ENCODE data around the gene CLSTN2.

Gene CLSTN2

DNA sequence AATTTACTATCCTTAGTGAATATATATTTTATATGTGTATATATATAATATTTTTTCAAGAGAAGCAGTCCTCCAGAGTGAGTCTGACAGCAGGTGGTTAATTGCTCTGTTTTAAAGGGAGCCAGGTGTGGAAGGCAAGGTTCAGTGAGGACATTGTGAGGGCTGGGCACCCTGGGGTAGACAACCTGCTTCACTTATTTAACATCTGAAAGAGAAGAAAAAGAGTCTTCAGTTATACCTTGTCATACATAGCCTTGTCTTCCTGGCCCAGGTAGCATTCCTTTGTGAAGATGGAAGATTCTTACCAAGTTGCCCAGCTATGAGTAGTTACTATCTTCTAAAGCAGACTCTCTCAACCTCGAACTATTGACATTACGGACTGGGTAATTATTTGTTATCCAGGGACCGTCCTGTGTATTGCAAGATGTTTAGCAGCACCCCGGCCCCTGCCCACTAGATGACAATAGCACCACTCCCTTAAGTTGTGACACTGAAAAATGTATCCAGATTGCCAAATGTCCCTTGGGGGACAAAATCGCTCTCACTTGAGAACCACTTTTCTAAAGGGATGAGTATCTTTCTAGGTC lies 406.9 kb downstream of the CLSTN2 start:
- DNase-seq (ENCODE audit: low read depth) = no peak
- no peak overlapping the region for H3K4me3 ChIP-seq (ENCODE audit: control insufficient read depth, low read depth, low read length)
- TF ChIP-seq, protein P1, sequence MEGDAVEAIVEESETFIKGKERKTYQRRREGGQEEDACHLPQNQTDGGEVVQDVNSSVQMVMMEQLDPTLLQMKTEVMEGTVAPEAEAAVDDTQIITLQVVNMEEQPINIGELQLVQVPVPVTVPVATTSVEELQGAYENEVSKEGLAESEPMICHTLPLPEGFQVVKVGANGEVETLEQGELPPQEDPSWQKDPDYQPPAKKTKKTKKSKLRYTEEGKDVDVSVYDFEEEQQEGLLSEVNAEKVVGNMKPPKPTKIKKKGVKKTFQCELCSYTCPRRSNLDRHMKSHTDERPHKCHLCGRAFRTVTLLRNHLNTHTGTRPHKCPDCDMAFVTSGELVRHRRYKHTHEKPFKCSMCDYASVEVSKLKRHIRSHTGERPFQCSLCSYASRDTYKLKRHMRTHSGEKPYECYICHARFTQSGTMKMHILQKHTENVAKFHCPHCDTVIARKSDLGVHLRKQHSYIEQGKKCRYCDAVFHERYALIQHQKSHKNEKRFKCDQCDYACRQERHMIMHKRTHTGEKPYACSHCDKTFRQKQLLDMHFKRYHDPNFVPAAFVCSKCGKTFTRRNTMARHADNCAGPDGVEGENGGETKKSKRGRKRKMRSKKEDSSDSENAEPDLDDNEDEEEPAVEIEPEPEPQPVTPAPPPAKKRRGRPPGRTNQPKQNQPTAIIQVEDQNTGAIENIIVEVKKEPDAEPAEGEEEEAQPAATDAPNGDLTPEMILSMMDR (IDR thresholded peaks at IDR 0.05; ENCODE audit: control insufficient read depth, insufficient read depth, low read depth, low read length, missing control alignments) = no peak

GRCh38 chr3:140342668-140343067 lies 407.7 kb downstream of the CLSTN2 start:
- TF ChIP-seq, protein P1 (IDR thresholded peaks at IDR 0.05; ENCODE audit: control insufficient read depth, insufficient read depth, low read depth, low read length, missing control alignments) = no peak
- H3K4me3 ChIP-seq (ENCODE audit: control insufficient read depth, low read depth, low read length) = no peak overlapping the region
- DNase-seq (ENCODE audit: low read depth) = no peak

- DNase-seq (ENCODE audit: low read depth) = no peak
- TF ChIP-seq, protein P1 (IDR thresholded peaks at IDR 0.05; ENCODE audit: control insufficient read depth, insufficient read depth, low read depth, low read length, missing control alignments) = no peak
- no peak overlapping the region for H3K4me3 ChIP-seq (ENCODE audit: control insufficient read depth, low read depth, low read length)
Observed at GRCh38 chr3:140343211-140344081, 408.5 kb downstream of the CLSTN2 start.

DNA sequence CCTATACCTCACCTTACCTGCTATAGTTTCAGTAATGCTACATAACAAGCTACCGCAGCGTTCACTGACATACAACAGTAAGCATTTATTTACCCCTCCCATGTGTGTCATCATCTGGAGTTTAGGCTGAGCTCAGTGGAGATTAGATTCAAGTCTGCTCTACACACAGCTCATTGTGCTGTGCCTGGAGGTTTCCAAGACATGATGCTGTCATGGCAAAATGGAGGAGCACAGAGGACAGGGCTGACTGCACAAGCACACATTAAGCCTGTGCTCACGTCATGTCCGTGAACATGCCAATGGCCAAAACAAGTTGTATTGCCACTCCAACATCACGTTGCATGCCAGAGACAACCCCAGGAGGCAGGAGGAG lies 409.1 kb downstream of the CLSTN2 start:
- TF ChIP-seq, protein P1 (IDR thresholded peaks at IDR 0.05; ENCODE audit: control insufficient read depth, insufficient read depth, low read depth, low read length, missing control alignments) = no peak
- H3K4me3 ChIP-seq (ENCODE audit: control insufficient read depth, low read depth, low read length) = no peak overlapping the region
- DNase-seq (ENCODE audit: low read depth) = no peak

DNA sequence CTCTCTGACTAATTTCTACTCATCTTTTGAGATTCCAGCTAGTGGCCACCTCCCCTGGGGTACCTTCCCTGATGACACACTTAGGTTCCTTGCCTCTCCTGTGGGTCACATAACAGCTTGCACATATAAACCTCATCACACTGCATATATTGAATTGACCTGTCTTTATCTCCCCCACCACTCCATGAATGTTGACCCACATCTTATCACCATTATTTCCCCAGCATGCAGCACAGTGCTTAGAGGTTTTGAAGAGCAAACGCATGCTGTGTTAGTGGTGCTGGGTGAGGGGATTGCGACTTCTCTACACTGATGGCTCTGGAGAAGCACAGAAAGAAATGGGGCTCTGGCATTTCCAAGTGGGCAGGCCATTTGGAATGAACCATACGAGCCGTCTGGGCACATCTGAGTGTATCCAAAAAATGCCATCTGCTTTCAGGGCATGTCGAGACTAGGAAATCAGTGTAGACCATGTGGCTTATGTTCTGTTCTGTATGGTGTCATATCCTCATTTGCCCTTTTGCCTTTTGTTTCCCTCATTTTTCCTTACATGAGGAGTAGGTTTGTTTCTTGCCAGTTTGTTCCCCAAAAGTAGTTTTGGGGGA lies 409.7 kb downstream of the CLSTN2 start:
- no peak for DNase-seq (ENCODE audit: low read depth)
- no peak overlapping the region for H3K4me3 ChIP-seq (ENCODE audit: control insufficient read depth, low read depth, low read length)
- TF ChIP-seq, protein P1 (IDR thresholded peaks at IDR 0.05; ENCODE audit: control insufficient read depth, insufficient read depth, low read depth, low read length, missing control alignments) = no peak

GRCh38 chr3:140347151-140347550 lies 412.2 kb downstream of the CLSTN2 start:
- no peak overlapping the region for H3K4me3 ChIP-seq (ENCODE audit: control insufficient read depth, low read depth, low read length)
- no peak for DNase-seq (ENCODE audit: low read depth)
- TF ChIP-seq, protein P1 (IDR thresholded peaks at IDR 0.05; ENCODE audit: control insufficient read depth, insufficient read depth, low read depth, low read length, missing control alignments) = no peak

All from AG09309 (cell line).